Prostate gland (tissue), 2 donors: ENCODE measurements around the gene CEP85. TPM values are rescaled to one million over a fixed set of nuclear protein-coding genes. Genes with fewer than 3 reads are reported as not detected.

ENCODE experiments used
- total RNA-seq, 2 donors: library from RNA; depleted of rRNA; stranded (reverse); fragments of >200 nt; gene quantifications; one replicate each; pipeline ENCODE4 v1.1.0, GENCODE V29; 2016

Gene CEP85
- total RNA-seq, 2 donors from 2014 or later: 3.4 to 21.0 TPM

Other genes with a start within 250 kb of the CEP85 start
- 10 to 100 TPM; 17.4 to 18.7 TPM for gene PAFAH2, start 236.1 kb upstream of the CEP85 start, total RNA-seq
- gene EXTL1, start 212.4 kb upstream of the CEP85 start, total RNA-seq: 1 to 10 TPM in 1 of 2 donors, not detected in 1; 3.2 TPM
- under 1 TPM; 0.05 to 0.34 TPM for gene SLC30A2, start 188.1 kb upstream of the CEP85 start, total RNA-seq
- gene TRIM63, start 166.6 kb upstream of the CEP85 start, total RNA-seq: under 1 TPM in 1 of 2 donors, not detected in 1; 0.68 TPM
- gene PDIK1L, start 122.4 kb upstream of the CEP85 start, total RNA-seq: 10 to 100 TPM; 10.5 TPM
- 1 to 10 TPM; 3.8 to 5.9 TPM for gene FAM110D, start 75.1 kb upstream of the CEP85 start, total RNA-seq
- gene C1orf232, start 65.2 kb upstream of the CEP85 start, total RNA-seq: not detected
- 10 to 100 TPM; 44.5 to 50.7 TPM for gene ZNF593, start 64.3 kb upstream of the CEP85 start, total RNA-seq
- not detected for gene ZNF593OS, start 62.4 kb upstream of the CEP85 start, total RNA-seq
- 10 to 100 TPM; 24.8 to 32.4 TPM for gene CNKSR1, start 56.7 kb upstream of the CEP85 start, total RNA-seq
- 1 to 10 TPM in 1 of 2 donors, not detected in 1; 1.5 TPM for gene CATSPER4, start 43.6 kb upstream of the CEP85 start, total RNA-seq
- gene SH3BGRL3, start 45.9 kb downstream of the CEP85 start, total RNA-seq: 10 to 100 TPM; 37.4 to 55.3 TPM
- gene UBXN11, start 72.4 kb downstream of the CEP85 start, total RNA-seq: 10 to 100 TPM; 13.2 to 18.1 TPM
- gene CD52, start 83.8 kb downstream of the CEP85 start, total RNA-seq: 1 to 10 TPM; 3.2 to 5.3 TPM
- 1 to 10 TPM; 3.9 to 4.8 TPM for gene CRYBG2, start 119.9 kb downstream of the CEP85 start, total RNA-seq
- 1 to 10 TPM in 1 of 2 donors, not detected in 1; 4.8 TPM for gene ZNF683, start 138.6 kb downstream of the CEP85 start, total RNA-seq
- under 1 TPM in 1 of 2 donors, not detected in 1; 0.17 TPM for gene LIN28A, start 176.6 kb downstream of the CEP85 start, total RNA-seq
- 10 to 100 TPM; 28.9 to 39.0 TPM for gene DHDDS, start 198.1 kb downstream of the CEP85 start, total RNA-seq
- gene HMGN2, start 238.2 kb downstream of the CEP85 start, total RNA-seq: 100 to 1,000 TPM; 264 to 385 TPM